ENCODE data around the gene LIMK1. TPM values are rescaled to one million over a fixed set of nuclear protein-coding genes. Genes with fewer than 3 reads are reported as not detected.
"Not testable (repeated sequence)": the region's sequence is repeated elsewhere in the genome, so short reads cannot be mapped to it uniquely, and the experiment has no call there.

The LIMK1 gene
- total RNA-seq, 1 donor from 2014 or later, result 79.3 TPM

DNA sequence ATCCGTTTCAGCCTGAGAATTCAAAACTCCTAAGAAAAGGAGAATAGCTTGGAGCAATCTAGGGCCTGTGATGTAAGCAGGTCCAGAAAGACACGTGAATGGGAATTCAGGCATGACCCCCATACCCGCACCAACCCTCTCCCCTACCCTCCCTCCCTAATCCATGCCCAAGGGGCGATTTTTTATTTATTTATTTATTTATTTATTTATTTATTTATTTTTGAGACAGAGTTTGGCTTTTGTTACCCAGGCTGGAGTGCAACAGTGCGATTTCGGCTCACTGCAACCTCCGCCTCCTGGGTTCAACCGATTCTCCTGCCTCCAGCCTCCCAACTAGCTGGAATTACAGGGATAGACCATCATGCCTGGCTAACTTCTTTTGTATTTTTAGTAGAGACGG lies 74.0 kb downstream of the LIMK1 start:
- DNase-seq (ENCODE audit: low read depth), result no peak

DNA sequence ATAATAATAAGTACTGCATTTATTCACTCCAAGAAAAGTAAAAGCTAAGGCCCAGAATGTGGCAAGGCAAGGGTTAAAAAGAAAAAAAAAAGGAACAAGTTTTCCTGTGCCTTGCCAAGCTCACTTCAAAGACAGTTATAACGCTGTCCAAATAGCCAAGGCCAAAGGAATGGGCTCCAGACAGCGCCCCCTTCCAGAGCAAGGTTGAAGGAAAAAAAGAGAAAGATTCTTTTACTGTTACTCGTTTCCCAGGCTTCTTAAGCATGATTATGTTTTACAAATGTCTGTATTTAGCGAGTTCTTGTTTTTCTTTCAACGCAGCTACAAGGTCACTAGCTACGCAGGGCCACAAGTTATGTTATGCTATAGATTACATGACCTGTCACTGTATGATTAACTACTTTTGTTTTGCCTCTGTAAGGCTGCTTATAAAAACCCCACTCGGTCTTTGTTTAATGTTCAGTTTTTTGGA lies 81.4 kb downstream of the LIMK1 start:
- no peak for DNase-seq (ENCODE audit: low read depth)
- H3K4me3 ChIP-seq (ENCODE audit: low read depth, low read length), result no peak overlapping the region
- TF ChIP-seq, protein P1, sequence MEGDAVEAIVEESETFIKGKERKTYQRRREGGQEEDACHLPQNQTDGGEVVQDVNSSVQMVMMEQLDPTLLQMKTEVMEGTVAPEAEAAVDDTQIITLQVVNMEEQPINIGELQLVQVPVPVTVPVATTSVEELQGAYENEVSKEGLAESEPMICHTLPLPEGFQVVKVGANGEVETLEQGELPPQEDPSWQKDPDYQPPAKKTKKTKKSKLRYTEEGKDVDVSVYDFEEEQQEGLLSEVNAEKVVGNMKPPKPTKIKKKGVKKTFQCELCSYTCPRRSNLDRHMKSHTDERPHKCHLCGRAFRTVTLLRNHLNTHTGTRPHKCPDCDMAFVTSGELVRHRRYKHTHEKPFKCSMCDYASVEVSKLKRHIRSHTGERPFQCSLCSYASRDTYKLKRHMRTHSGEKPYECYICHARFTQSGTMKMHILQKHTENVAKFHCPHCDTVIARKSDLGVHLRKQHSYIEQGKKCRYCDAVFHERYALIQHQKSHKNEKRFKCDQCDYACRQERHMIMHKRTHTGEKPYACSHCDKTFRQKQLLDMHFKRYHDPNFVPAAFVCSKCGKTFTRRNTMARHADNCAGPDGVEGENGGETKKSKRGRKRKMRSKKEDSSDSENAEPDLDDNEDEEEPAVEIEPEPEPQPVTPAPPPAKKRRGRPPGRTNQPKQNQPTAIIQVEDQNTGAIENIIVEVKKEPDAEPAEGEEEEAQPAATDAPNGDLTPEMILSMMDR (conservative IDR thresholded peaks at IDR 0.05; ENCODE audit: low read depth, low read length), result peak; percentile 50

More for the DNA sequence above, 74.0 kb downstream of the LIMK1 start:
- TF ChIP-seq, protein P1 (conservative IDR thresholded peaks at IDR 0.05; ENCODE audit: low read depth, low read length), result no peak
- H3K4me3 ChIP-seq (ENCODE audit: low read depth, low read length), result no peak overlapping the region

DNA sequence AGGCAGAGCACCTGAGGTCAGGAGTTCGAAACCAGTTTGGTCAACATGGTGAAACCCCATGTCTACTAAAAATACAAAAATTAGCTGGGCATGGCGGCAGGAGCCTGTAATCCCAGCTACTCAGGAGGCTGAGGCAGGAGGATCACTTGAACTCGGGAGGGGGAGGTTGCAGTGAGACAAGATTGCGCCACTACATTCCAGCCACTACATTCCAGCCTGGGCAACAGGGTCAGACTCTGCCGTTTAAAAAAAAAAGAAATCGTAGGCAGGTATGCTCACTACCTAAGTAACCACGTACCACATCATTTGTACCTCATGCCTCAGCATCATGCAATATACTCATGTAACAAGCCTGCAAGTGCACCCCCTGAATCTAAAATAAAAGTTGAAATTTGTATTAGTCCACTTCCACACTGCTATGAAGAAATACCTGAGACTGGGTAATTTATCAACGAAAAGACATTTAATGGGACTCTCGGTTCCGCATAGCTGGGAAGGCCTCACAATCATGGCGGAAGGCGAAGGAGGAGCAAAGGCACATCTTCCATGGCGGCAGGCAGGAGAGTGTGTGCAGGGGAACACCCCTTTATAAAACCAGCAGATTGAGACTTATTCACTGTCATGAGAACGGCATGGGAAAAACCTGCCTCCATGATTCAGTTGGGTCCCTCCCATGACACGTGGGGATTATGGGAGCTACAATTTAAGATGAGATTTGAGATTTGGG lies 82.4 kb downstream of the LIMK1 start:
- H3K4me3 ChIP-seq (ENCODE audit: low read depth, low read length), result no peak overlapping the region
- DNase-seq (ENCODE audit: low read depth), result no peak
- TF ChIP-seq, protein P1 (conservative IDR thresholded peaks at IDR 0.05; ENCODE audit: low read depth, low read length), result no peak

DNA sequence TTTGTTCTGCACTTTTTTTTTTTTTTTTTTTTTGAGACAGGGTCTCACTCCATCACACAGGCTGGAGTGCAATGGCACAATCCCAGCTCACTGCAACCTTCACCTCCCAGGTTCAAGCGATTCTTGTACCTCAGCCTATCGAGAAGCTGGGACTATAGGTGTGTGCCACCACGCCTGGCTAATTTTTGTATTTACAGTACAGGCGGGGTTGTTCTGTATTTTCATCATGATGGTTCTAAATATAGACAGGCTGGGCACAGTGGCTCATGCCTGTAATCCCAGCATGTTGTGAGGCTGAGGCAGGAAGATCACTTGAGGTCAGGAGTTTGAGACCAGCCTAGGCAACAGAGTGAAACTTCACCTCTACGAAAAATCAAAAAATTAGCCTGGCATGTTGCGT lies 83.7 kb downstream of the LIMK1 start:
- H3K4me3 ChIP-seq (ENCODE audit: low read depth, low read length); DNase-seq (ENCODE audit: low read depth): not testable (repeated sequence)

Other genes starting within 250 kb of the LIMK1 start
- gene METTL27, start 241.3 kb upstream of the LIMK1 start, total RNA-seq, result 8.4 and 13.7 TPM in 2 replicates
- not detected in 2 replicates for gene TMEM270, start 222.6 kb upstream of the LIMK1 start, total RNA-seq
- 0.12 TPM in 1 of 2 replicates, not detected in the other for gene ELN, start 55.6 kb upstream of the LIMK1 start, total RNA-seq
- gene EIF4H, start 90.6 kb downstream of the LIMK1 start, total RNA-seq, result 310 and 417 TPM in 2 replicates
- gene LAT2, start 126.2 kb downstream of the LIMK1 start, total RNA-seq, result 1.4 and 2.7 TPM in 2 replicates
- 49.6 and 85.6 TPM in 2 replicates for gene RFC2, start 170.6 kb downstream of the LIMK1 start, total RNA-seq
- gene CLIP2, start 205.6 kb downstream of the LIMK1 start, total RNA-seq, result 20.5 and 34.3 TPM in 2 replicates